HEK293T (cell line): ENCODE data around the gene CPNE8.

ENCODE experiments used
- CTCF ChIA-PET: fragments of 350-600 bp; formaldehyde crosslinking; extraction: SDS; loops from one replicate; lab custom pipeline; 2021; ENCODE audit warnings: antibody characterized with exemption, inconsistent platforms; lab: Yijun Ruan, JAX
- POLR2A ChIA-PET: fragments of 350-600 bp; formaldehyde crosslinking; extraction: SDS; loops from one replicate; lab custom pipeline; 2020; ENCODE audit warnings: antibody characterized with exemption, inconsistent platforms; lab: Yijun Ruan, JAX
- DNase-seq: peaks from one replicate; pipeline ENCODE4 v3.0.0; 2012; ENCODE audit warnings: mixed read lengths; ENCODE audit errors: extremely low spot score
- ARNT ChIP-seq: fragments of 450-650 bp; IDR thresholded peaks from 2 replicates; pipeline ENCODE4 v1.6.1; 2017; ENCODE audit warnings: mild to moderate bottlenecking
- BHLHE40 ChIP-seq: fragments of 450-650 bp; IDR thresholded peaks from 2 replicates; pipeline ENCODE4 v1.6.1; 2016; ENCODE audit warnings: mild to moderate bottlenecking, moderate library complexity, borderline replicate concordance
- CTBP1 ChIP-seq: fragments of 450-650 bp; IDR thresholded peaks from 2 replicates; pipeline ENCODE4 v1.6.1; 2016; ENCODE audit warnings: borderline replicate concordance
- ELF4 ChIP-seq: fragments of 450-650 bp; IDR thresholded peaks from 2 replicates; pipeline ENCODE4 v1.6.1; 2017; ENCODE audit warnings: antibody characterized with exemption
- FOXA1 ChIP-seq: fragments of 450-650 bp; IDR thresholded peaks from 2 replicates; pipeline ENCODE4 v1.6.1; 2016; ENCODE audit warnings: mild to moderate bottlenecking
- FOXK2 ChIP-seq: fragments of 450-650 bp; IDR thresholded peaks from 2 replicates; pipeline ENCODE4 v1.6.1; 2016; ENCODE audit warnings: mild to moderate bottlenecking
- FOXM1 ChIP-seq: fragments of 450-650 bp; IDR thresholded peaks from 2 replicates; pipeline ENCODE4 v1.6.1; 2017; ENCODE audit warnings: mild to moderate bottlenecking, borderline replicate concordance
- HDGF ChIP-seq: fragments of 450-650 bp; IDR thresholded peaks from 2 replicates; pipeline ENCODE4 v1.6.1; 2017; ENCODE audit warnings: antibody characterized with exemption, borderline replicate concordance
- L3MBTL2 ChIP-seq: fragments of 450-650 bp; conservative IDR thresholded peaks from 2 replicates; pipeline ENCODE4 v1.6.1; 2016; ENCODE audit warnings: mild to moderate bottlenecking
- LEF1 ChIP-seq: fragments of 450-650 bp; IDR thresholded peaks from 2 replicates; pipeline ENCODE4 v1.6.1; 2017; ENCODE audit warnings: mild to moderate bottlenecking, borderline replicate concordance
- NFRKB ChIP-seq: fragments of 450-650 bp; IDR thresholded peaks from 2 replicates; pipeline ENCODE4 v1.6.1; 2016; ENCODE audit warnings: mild to moderate bottlenecking, moderate library complexity
- SP1 ChIP-seq: fragments of 450-650 bp; IDR thresholded peaks from 2 replicates; pipeline ENCODE4 v1.6.1; 2017
- SUZ12 ChIP-seq: fragments of 450-650 bp; IDR thresholded peaks from 2 replicates; pipeline ENCODE4 v1.6.1; 2016; ENCODE audit warnings: mild to moderate bottlenecking
- TARDBP ChIP-seq: fragments of 450-650 bp; IDR thresholded peaks from 2 replicates; pipeline ENCODE4 v1.6.1; 2016
- ZNF384 ChIP-seq: fragments of 450-650 bp; IDR thresholded peaks from 2 replicates; pipeline ENCODE4 v1.6.1; 2016
- TF ChIP-seq, protein P1 (sequence below): fragments of 450-650 bp; IDR thresholded peaks from 2 replicates; pipeline ENCODE4 v1.6.1; 2016

Gene CPNE8

DNA sequence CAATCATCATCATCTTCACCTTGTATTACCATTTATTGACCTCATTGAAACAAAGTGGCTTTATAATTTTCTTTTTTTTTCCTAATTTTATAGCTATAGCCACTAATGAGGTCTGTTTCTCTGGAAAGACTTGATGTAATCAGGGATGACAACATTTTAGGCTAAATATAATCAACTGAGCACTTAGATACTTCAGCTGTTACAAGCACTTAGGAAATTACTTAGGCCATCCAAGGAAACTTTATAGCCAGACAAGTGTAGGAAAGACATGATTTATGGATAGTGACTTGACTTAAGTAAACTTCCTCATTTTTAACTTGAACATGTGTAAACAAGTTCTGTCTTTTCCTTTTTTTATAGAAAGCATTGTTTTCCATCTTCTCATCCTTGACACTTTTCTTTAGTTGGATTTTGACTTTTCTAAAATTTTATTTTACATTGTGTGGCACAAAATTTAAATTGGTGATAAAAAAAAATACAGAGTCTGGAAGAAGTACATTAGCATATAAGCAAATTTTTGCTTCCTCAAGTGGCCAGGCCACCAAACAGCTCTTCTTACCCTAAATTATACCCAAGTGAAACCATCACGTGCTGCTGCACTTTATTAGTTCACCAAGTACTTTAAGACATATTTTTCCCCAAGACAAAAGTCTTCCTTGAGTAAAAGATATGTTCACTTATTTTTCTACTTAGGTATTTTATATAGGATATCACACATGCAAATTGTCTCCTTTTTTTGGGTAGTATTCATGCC is 15.1 kb downstream of the CPNE8 start:
- CTCF ChIA-PET = interaction anchor here (1.2 kb wide), 1 partner anchor 16 kb away, joined by 3 read pairs; no protein-coding TSS in a partner anchor
- DNase-seq = peak; percentile 37

DNA sequence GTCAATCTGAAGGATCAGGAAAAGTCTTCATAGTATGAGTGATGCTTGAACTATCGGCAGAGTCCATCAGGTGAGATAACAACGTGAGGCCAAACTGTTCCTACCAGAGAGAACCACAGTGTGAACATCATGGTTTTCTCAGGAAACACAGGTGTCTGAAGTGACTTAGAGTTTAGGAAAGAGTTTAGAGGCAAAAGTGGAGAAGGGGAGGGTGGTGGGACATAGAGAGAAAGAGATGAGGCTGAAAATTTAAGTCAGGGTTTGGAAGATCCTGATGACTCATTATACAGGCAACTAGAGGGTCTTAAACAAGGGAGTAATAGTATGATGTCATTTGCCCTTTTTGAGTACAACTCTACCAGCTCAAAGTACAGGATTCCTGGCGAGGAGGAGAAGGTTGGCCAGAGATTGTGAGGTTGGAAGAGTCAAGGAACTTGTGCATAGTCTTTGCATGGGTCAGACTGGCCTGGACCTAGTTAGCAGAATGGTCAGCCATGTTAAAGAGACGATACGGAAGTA is 16.0 kb downstream of the CPNE8 start:
- DNase-seq = no peak
- no peak for TF ChIP-seq TARDBP
- TF ChIP-seq BHLHE40 = no peak
- no peak for TF ChIP-seq L3MBTL2
- no peak for TF ChIP-seq FOXK2
- TF ChIP-seq ZNF384 = no peak
- TF ChIP-seq ARNT = no peak
- no peak for TF ChIP-seq LEF1
- TF ChIP-seq, protein P1, sequence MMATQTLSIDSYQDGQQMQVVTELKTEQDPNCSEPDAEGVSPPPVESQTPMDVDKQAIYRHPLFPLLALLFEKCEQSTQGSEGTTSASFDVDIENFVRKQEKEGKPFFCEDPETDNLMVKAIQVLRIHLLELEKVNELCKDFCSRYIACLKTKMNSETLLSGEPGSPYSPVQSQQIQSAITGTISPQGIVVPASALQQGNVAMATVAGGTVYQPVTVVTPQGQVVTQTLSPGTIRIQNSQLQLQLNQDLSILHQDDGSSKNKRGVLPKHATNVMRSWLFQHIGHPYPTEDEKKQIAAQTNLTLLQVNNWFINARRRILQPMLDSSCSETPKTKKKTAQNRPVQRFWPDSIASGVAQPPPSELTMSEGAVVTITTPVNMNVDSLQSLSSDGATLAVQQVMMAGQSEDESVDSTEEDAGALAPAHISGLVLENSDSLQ = no peak
- TF ChIP-seq SP1 = no peak
- no peak for TF ChIP-seq SUZ12
- POLR2A ChIA-PET = interaction anchor here (1.1 to 1.5 kb wide), 2 partner anchors 15 to 17 kb away, joined by 4 to 6 read pairs; no protein-coding TSS in a partner anchor
- CTCF ChIA-PET = no interaction called here

More for the DNA sequence above, 15.1 kb downstream of the CPNE8 start:
- POLR2A ChIA-PET = interaction anchor here (1.1 to 1.5 kb wide), 2 partner anchors 14 to 16 kb away, joined by 4 to 6 read pairs; no protein-coding TSS in a partner anchor
- no peak for TF ChIP-seq NFRKB
- no peak for TF ChIP-seq FOXM1
- TF ChIP-seq, protein P1 = peak; percentile 92
- peak; percentile 19; the same call in 1 of the 2 replicates for TF ChIP-seq ELF4
- TF ChIP-seq ZNF384 = peak; percentile 77
- no peak for TF ChIP-seq LEF1
- TF ChIP-seq ARNT = no peak
- TF ChIP-seq SP1 = no peak
- TF ChIP-seq FOXA1 = peak; percentile 51; the same call in 1 of the 2 replicates
- no peak for TF ChIP-seq HDGF
- TF ChIP-seq CTBP1 = peak; percentile 57; the same call in 1 of the 2 replicates

DNA sequence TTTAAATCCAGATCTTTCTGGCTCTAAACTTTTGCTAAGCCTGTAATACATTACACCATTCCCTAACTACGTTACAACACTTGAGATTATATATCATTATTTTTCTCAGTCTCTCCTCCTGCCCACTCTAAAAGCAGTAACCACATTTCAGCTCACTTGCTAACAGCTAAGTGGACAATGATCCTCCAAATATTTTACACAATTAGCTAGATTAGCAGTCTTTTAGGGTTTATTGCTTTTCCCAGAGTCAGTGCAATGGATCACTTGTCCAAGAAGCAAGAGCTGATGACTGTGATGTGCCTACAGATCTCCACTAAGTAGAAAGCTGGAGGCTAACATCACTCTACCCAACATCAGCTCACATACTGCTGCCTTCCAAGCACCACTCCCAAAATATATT is 17.6 kb downstream of the CPNE8 start:
- TF ChIP-seq TARDBP (no peak), SP1 (no peak), CTBP1 (no peak), L3MBTL2 (no peak), SUZ12 (no peak), FOXM1 (no peak), ARNT (no peak), ZNF384 (no peak), HDGF (no peak), ELF4 (no peak), BHLHE40 (no peak), NFRKB (no peak)
- TF ChIP-seq, protein P1 = no peak
- POLR2A ChIA-PET = interaction anchor here (1.2 kb wide), 1 partner anchor 17 kb away, joined by 8 read pairs; the partner anchor contains the start of gene CPNE8
- CTCF ChIA-PET = no interaction called here
- DNase-seq = no peak

DNA sequence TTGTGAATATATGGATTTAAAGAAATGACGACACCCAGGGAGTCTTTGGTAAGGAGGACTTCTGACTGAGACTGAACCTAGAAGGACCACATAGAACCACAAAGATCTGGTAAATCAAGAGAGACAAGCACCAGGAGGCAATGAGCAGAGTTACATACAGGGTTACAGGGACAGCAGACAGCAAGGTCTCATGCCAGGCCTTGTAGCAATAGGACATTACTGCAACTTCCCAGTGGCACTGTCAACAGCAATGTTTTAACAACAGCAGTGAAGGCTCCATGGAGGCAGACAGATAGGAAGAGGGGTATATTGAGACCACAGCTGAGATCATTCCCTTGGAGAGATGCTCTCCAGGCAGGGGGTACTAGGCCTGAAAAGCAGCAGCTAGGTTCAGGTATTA is 18.5 kb downstream of the CPNE8 start:
- CTCF ChIA-PET = no interaction called here
- POLR2A ChIA-PET = no interaction called here

More for the DNA sequence above, 18.5 kb downstream of the CPNE8 start:
- no peak for DNase-seq
- no peak for TF ChIP-seq ZNF384
- no peak for TF ChIP-seq FOXK2
- no peak for TF ChIP-seq L3MBTL2
- no peak for TF ChIP-seq SUZ12
- no peak for TF ChIP-seq HDGF
- TF ChIP-seq LEF1 = no peak
- TF ChIP-seq ELF4 = no peak
- no peak for TF ChIP-seq FOXM1
- no peak for TF ChIP-seq BHLHE40
- TF ChIP-seq, protein P1 = no peak
- TF ChIP-seq SP1 = no peak
- TF ChIP-seq NFRKB = no peak
- TF ChIP-seq TARDBP = no peak
- TF ChIP-seq FOXA1 = no peak
- no peak for TF ChIP-seq CTBP1
- TF ChIP-seq ARNT = no peak
